ENCODE measurements around the gene HIVEP3.

DNA sequence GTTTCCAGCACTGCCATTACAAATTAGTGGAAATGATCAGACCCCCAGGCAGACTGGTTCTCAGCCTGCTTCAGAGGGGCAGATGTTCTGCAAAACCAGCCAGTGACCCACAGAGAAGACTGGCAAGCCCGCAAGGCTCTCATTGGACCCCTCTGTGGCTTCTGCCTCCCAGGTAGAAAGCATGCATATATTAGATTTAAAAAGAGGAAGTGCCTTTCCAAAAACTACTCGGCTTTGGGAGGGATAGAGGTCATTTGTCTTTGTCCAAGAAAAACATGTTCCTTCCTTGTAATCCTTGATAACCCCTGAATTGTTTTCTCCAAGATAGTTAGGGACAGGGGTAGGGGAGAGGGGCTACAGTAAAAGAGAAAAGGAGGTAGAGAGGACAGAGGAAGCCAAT is 11.8 kb downstream of the HIVEP3 start:
- TF ChIP-seq EP300 (IDR thresholded peaks at IDR 0.05; ENCODE audit: borderline replicate concordance) (no peak), FOXM1 (IDR thresholded peaks at IDR 0.05; ENCODE audit: borderline replicate concordance, low read depth) (no peak), RAD21 (IDR thresholded peaks at IDR 0.05; ENCODE audit: low read depth) (no peak), TAF1 (IDR thresholded peaks at IDR 0.05; ENCODE audit: low read depth) (no peak), TEAD4 (IDR thresholded peaks at IDR 0.05) (no peak), CREB1 (IDR thresholded peaks at IDR 0.05; ENCODE audit: low read depth) (no peak), NFIC (IDR thresholded peaks at IDR 0.05) (no peak), TCF12 (IDR thresholded peaks at IDR 0.05; ENCODE audit: low read depth) (no peak), YY1 (IDR thresholded peaks at IDR 0.05; ENCODE audit: low read depth) (no peak)
